Measurements from ENCODE around the gene RNF151.
A peak's percentile ranks its signal among the peaks of the same experiment; 100 is the strongest.
"Not testable (repeated sequence)": the region's sequence is repeated elsewhere in the genome, so short reads cannot be mapped to it uniquely, and the experiment has no call there.

Gene RNF151

GRCh38 chr16:1939833-1940232 is 26.8 kb upstream of the RNF151 start:
- DNase-seq (ENCODE audit: low spot score) = not testable (repeated sequence)

GRCh38 chr16:1940273-1941161 is 26.1 kb upstream of the RNF151 start:
- no peak for DNase-seq (ENCODE audit: low spot score)

- DNase-seq (ENCODE audit: low spot score) = no peak
Observed at GRCh38 chr16:1941162-1942046, 25.3 kb upstream of the RNF151 start.

- DNase-seq (ENCODE audit: low spot score) = no peak
Observed at GRCh38 chr16:1942047-1942809, 24.4 kb upstream of the RNF151 start.

- peak; percentile 99 for DNase-seq (ENCODE audit: low spot score)
Observed at GRCh38 chr16:1942810-1943726, 23.6 kb upstream of the RNF151 start, which contains the start of gene MSRB1. Gene MSRB1, minus strand, starts transcription at chr16:1943199. Its CDS starts 43 bp downstream, at chr16:1943156.

- DNase-seq (ENCODE audit: low spot score) = no peak
Observed at GRCh38 chr16:1944612-1945199, 21.9 kb upstream of the RNF151 start.

GRCh38 chr16:1945559-1946391 is 20.9 kb upstream of the RNF151 start:
- DNase-seq (ENCODE audit: low spot score) = no peak

GRCh38 chr16:1946495-1947368 is 19.9 kb upstream of the RNF151 start:
- no peak for DNase-seq (ENCODE audit: low spot score)

- no peak for DNase-seq (ENCODE audit: low spot score)
Observed at GRCh38 chr16:1947369-1947670, 19.3 kb upstream of the RNF151 start.

- no peak for DNase-seq (ENCODE audit: low spot score)
Observed at GRCh38 chr16:1949507-1949906, 17.1 kb upstream of the RNF151 start.

- no peak for DNase-seq (ENCODE audit: low spot score)
Observed at GRCh38 chr16:1950047-1950446, 16.6 kb upstream of the RNF151 start.

- DNase-seq (ENCODE audit: low spot score) = no peak
Observed at GRCh38 chr16:1950559-1950958, 16.1 kb upstream of the RNF151 start.

- no peak for DNase-seq (ENCODE audit: low spot score)
Observed at GRCh38 chr16:1953734-1954133, 12.9 kb upstream of the RNF151 start.

- not testable (repeated sequence) for DNase-seq (ENCODE audit: low spot score)
Observed at GRCh38 chr16:1957434-1958142, 9.1 kb upstream of the RNF151 start.

- DNase-seq (ENCODE audit: low spot score) = not testable (repeated sequence)
Observed at GRCh38 chr16:1958143-1958491, 8.5 kb upstream of the RNF151 start.

GRCh38 chr16:1958715-1959268 is 7.9 kb upstream of the RNF151 start:
- DNase-seq (ENCODE audit: low spot score) = no peak

- DNase-seq (ENCODE audit: low spot score) = peak; percentile 75
Observed at GRCh38 chr16:1959269-1960039, 7.2 kb upstream of the RNF151 start, which contains the start of gene NDUFB10. Gene NDUFB10, plus strand, starts transcription at chr16:1959538. Its CDS starts 87 bp downstream, at chr16:1959625.

Data from COLO829 (cell line).